Hematopoietic multipotent progenitor cell treated with erythropoietin and hydrocortisone succinate and interleukin-3 and kit ligand, for 4 days (in vitro differentiated cells): ENCODE data around the gene RRAS2.
"Not testable (repeated sequence)": the region's sequence is repeated elsewhere in the genome, so short reads cannot be mapped to it uniquely, and the experiment has no call there.

Experiments used
- DNase-seq: peaks from one replicate; pipeline ENCODE4 v3.0.0-alpha.2; 2015

RRAS2 gene

DNA sequence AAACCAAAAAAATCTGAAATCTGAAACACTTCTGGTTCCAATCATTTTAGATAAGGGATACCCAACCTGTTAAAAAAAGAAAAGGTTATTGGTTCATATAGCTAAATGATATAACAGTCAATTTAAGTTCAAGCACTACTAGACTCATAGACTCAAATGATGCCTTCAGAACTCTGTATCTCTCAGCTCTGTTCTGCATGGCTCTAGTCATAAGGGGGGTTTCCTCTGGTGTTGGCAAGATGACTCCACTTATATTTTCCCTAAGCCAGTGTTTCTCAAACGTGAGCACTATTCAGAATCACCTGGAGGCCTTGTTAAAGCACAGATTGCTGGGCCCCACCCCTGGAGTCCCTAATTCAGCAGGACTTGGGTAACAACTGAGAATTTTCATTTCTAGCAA is 11.5 kb upstream of the RRAS2 start:
- DNase-seq, result no peak

DNA sequence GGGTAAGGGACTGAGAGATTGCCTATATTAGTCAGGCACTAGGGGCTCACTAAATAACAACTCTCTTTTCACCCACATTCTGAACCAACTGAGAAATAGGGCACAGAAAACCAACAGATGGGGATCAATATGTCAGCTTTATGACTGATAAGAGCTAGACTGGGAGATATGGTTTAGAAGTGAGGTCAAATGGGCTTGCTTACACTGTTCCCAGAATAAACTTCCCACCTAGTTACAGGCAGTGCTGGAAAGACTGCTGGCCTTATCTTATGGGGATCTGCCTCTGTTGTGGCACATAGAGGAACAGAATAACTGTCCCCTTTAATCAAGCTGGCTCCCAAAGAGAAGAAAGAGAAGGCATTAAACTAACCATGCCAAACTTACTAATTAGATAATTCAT is 10.6 kb upstream of the RRAS2 start:
- no peak for DNase-seq

DNA sequence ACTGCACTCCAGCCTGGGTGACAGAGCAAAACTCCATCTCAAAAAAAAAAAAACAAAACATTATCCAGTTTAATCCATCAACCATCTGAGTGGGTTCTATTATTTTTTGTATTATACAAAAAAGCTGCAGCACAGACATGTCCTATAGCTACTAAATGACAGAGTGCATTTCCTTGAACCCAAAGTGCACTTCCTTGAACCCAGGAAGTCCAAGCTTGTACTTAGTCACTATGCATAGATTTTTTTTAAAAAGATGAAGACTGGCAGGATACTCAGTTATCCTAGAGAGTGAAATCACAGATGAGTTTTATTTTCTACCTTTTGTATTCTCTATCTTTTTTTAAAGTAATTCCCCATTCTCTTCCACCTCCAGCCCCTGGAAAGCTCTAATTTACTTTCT is 8.0 kb upstream of the RRAS2 start:
- no peak for DNase-seq

DNA sequence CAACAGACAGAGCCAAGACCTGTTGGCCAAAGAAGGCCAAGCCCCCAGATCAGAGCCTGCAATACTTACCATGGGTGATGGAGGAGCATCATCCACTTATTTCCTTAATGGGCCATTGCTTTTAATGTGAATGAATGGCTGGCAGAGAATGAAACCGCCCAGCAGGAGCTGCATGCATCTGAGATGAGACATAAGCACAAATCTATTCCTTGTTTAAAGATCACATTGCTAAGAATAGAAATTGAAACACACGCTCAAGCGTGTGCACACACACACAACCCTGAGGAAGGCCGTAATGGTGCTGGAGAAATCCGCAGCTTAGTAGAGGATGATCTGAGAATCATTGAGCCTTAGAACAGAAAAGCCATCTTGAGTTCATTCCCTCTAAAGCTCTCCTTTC is 5.3 kb upstream of the RRAS2 start:
- DNase-seq, result no peak

DNA sequence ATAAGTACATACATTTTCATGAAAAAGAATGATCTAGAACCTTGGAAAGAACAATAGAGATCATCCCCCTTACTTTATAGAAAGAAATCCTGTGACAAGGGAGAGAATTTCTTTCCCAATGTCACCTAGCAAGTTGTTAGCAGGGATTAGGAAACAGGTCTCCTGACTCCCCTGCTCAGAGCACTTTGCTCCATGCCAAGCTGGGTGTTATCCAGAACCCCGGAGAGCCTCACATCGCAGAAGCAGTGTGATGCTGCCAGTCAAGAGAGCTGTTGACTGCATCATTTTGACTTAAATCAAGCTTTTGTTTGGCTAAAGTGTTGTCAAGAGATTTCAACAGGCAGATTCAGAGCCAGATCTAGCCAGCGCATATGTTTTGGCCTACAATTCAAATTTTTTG is 3.6 kb upstream of the RRAS2 start:
- DNase-seq, result no peak

DNA sequence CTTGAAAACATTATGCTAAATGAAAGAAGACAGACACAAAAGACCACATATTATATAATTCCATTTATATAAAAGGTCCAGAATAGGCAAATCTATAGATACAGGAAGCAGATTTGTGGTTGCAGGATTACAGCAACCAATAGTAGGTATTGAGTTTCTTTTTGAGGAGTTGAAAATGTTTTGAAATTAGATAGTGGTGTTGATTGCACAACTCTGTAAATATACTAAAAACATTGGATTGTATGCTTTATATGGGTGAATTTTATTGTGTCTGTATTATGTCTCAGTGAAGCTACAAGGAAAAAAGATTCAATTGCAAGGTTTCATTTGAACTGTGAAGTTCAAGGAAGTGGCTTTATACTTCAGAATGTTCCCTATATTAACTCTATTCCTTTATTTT is 3.0 kb upstream of the RRAS2 start:
- peak; percentile 18 for DNase-seq

DNA sequence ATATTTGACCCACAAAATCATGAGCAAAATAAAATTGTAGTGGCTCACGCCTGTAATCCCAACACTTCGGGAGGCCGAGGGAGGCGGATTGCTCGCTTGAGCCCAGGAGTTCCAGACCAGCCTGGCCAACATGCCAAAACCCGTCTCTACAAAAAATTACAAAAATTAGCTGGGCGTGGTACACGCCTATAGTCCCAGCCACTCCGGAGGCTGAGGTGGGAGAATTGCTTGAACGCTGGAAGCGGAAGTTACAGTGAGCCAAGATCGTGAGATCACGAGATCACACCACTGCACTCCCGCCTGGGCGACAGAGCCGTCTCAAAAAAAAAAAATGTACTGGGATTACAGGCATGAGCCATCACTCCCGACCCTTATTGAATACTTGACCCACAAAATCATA is 2.0 kb upstream of the RRAS2 start:
- DNase-seq, result no peak

DNA sequence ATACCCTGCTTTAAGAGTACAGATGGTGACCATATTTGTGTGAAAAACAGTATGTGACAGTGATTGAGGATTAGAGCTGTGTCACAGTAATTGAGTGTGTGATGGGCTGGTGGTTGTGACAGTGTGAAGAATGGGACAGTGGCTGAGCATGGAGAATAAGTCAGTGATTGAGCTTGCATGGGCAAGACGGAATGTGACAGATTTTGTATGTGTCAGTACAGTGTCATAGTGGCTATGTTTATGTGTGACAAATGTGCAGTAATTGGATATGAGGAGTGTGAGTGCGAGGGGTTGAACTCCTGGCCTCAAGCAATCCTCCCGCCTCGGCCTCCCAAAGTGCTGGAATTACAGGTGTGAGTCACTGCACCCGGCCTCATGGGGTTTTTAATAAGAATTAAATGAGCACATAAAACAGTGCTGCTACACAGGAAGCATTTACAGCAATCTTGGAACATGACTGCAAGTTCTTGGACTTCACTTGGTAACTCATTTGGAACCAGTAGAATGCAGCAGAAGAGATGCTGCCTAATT is 583 bp upstream of the RRAS2 start:
- DNase-seq, result no peak

DNA sequence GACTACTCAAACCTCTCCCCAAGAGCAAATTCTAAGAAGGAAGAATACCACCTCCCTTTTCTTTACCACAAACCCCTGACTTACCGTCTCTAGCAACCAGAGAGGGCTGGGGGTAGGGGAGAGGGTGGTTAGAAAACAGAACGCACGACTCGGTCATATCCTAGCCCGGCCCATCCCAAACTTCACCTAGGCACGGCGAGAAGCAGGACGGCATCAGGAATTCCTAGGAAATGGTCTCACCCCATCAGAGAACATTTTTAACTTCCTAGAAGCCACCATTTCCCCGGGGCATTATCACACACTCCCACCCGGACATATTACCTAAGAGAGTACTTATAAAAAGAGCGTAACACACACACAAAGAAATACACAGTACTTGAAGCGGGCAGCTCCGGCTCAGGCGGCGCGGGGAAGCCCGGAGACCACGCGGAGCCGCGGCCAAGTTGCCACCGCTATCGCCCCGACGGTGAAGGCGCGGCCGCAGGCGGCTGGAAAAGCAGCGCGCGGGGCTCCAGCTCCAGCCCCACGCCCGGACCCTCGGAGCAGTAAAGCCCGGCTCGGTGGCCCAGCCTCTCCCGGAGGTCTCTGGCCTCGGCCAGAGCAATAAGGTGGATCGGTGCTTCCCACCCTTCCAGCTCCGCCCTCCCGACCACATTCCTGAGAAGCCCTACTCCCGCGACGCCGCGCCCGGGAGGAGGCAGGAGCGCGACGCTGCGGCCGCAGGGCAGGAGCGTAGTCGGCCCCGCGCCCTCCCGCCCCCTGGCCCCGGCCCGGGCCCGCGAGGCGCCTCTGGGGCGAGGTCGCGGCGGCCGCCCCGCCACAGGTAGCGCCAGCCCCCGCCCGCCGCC is 878 bp downstream of the RRAS2 start:
- DNase-seq, result peak; percentile 50

DNA sequence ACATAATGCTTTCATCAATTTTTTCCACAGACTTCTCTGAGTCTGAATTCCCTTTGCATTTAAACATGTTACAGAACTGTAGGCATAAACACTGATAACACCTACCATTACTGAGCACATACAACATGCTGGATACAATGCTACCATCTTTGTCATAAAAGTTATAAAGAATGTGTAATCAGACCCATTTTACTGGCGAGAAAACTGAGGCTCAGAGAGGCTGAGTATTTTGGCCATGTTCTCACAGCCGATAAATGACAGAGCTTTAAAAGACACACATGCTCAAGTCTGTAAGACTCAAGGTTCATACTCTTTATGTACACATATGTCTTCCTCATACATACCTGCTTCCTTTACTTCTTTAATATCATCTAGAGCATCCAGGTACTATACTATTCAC is 2.6 kb downstream of the RRAS2 start:
- no peak for DNase-seq

DNA sequence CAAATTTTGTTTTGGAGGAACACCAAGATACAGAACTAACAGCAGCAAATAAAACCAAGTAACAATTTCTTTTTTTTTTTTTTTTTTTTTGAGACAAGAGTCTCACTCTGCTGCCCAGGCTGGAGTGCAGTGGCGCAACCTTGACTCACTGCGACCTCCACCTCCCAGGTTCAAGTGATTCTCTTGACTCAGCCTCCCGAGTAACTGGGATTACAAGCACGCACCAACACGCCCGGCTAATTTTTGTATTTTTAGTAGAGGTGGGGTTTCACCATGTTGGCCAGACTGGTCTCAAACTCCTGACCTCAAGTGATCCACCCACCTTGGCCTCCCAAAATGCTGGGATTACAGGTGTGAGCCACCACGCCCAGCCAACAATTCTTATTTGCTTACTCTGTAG is 4.4 kb downstream of the RRAS2 start:
- DNase-seq, result not testable (repeated sequence)

DNA sequence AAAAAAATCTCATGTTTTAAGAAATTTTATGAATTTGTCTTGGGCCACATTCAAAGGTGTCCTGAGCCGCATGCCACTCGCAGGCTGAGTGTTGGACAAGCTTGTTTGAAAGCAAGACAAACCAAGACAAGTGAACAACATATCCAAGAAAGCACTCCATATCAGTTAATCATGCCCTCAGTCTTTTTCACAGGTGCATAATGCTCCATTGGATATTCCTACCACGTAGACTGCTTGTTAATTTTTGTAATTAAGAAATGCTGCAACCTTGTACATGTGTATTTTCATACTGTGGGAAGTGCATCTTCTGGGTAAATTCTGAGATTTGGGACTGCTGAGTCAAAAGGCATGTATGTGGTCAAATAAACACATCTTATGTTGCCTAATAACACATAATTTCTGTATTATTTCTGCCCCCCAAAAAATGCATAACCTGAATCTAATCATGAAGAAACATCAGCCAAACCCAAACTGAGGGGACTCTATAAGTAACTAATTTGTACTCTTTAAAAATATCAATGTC is 8.2 kb downstream of the RRAS2 start:
- no peak for DNase-seq

DNA sequence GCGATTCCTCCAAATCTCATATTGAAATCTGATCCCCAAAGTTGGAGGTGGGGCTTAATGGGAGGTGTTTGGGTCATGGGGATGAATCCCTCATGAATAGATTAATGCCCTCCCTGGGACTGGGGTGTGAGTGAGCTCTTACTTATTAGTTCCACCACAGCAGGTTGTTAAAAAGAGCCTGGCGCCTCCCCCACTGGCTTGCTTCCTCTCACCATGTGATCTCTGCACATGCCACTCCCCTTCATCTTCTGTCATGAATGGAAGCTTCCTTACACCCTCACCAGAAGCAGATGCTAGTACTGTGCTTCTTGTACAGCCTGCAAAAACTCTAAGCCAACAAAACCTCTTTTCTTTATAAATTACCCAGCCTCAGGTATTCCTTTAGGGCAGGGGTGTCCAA is 8.8 kb downstream of the RRAS2 start:
- peak; percentile 20 for DNase-seq

DNA sequence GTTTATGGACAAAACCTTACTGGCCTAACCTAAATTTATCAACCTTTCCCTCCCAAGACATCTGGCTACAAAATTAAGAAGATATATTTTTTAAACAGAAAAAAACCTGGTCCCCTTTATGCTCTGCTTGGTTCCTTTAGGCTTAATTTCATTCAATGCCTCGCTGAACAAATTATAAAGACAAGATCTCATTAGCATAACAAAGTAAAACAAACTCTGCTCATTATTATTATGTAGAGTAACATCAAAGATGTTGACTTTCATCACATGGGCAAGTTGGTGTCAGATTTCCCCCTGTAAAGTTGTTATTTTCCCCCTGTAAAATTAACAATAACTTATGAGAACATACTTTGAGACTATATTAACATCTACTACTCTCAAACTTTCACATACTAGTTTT is 11.0 kb downstream of the RRAS2 start:
- DNase-seq, result no peak

DNA sequence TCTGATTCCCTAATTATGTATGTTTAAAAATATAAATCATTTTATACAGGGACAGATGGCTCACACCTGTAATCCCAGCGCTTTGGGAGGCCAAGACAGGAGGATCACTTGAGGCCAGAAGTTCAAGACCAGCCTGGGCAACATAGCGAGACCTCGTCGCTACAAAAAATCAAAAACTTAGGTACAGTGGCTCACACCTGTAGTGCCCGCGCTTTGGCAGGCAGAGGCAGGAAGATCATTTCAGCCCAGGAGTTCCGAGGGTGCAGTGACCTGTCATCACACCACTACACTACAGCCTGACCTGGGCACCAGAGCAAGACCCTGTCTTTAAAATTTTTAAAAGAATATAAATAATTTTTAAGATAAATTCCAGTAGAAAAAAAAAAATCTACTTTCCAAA is 11.5 kb downstream of the RRAS2 start:
- no peak for DNase-seq

DNA sequence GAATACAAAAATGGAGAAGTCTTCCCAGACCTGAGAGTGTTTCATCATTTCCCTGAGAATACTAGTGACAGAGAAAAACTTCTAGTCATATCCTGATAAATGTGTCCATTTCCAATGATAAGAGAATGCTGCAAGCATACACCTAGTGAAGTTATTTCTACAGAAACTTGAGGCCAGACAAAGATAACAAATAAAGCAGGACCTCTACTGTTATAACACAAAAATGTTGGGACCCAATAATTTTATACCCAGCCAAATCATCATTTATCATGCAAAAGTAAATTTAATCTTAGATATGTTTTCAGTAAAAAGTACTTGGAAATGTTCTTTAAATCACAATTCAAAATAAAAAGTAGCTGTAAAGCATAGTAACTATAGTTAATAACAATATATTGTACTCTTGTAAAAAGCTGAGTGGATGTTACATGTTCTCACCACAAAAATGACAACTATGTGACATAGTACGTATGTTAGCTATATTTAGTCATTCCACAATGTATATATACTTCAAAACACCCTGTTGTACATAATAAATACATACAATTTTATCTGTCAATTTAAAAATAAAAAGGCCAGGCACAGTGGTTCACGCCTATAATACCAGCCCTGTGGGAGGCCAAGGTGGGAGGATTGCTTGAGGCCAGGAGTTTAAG is 12.6 kb downstream of the RRAS2 start:
- no peak for DNase-seq

DNA sequence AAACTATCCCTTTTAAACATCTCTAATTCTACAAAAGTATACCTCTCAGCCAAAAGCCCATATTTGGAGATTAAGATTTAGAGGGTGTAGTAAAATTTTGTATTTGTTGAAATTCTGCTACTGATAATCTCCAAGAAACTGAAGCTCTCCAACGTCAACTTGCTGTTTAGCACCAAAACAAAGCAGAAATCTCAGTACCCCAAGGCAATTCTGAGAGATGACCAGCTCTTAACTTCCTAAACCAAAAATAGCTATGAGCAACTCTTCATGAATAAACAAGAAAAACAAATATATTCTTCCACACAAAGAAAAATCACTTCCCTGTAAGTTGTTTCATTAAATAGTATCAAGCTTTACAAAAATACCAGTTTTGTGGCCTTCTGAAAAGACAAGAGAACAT is 13.3 kb downstream of the RRAS2 start:
- no peak for DNase-seq

DNA sequence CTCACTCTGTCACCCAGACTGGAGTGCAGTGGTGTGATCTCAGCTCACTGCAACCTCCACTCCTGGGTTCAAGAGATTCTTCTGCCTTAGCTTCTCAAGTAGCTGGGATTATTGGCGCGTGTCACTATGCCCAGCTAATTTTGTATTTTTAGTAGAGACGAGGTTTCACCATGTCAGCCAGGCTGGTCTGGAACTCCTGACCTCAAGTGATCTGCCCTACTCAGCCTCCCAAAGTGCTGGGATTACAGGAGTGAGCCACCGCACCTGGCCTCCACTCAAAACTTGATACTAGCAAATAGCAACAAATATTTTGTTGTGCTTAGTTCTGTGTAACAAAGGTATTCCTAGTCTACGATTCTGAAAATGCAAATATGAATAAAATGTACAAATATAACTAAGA is 14.0 kb downstream of the RRAS2 start:
- not testable (repeated sequence) for DNase-seq

DNA sequence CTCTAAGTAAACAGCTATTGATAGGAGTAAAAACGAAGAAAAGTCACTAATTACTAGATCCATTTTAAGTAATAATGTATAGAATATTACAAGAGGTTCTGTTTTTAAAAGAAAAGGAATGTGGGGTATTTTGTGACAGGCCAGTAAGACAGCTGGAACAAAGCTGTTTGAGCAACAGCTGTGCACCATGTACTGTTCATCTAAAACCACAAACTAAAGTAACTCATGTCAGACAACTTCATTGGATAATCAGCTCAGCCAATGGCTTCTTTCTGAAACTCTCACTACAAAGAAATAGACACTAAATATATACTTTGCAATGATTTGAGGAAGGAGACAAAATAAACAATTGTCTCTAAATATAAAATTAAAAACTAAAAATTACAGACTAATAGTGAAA is 16.1 kb downstream of the RRAS2 start:
- peak; percentile 34 for DNase-seq

DNA sequence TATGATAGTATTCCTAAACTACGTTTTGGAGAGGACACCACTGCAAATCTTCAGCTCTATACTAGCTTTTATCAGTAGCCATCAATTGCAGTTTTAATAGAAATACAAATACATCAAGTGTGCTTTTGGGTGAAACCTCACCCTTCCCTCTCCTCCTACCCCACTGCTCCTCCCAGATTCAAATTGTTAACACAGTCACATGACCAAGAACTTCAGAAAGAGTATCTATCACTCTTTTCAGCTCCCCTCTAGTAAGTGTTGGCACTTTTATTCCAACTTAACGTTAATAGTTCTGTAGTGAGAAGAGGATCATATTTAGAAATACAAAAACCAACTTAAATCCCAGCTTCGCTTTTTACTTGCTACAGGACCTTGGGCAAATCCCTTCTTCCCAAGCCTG is 17.0 kb downstream of the RRAS2 start:
- no peak for DNase-seq

DNA sequence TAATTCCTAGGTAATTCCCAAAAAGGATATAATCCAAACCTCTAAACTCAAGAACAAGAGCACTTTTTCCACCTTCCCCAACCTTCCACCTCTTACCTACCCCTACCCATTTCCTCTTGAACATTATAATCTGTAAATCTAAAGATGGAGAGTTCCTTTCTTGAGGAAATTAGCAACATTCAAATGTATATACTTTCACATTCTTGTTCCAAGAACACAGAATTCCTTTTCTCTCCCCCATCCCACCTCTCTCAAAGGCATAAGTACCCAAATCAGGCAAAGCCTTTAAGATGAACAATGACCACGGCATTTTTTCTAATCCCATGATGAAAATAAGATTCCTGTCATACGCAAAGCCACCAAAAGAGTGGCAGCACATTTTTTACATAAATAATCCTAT is 18.3 kb downstream of the RRAS2 start:
- DNase-seq, result no peak

DNA sequence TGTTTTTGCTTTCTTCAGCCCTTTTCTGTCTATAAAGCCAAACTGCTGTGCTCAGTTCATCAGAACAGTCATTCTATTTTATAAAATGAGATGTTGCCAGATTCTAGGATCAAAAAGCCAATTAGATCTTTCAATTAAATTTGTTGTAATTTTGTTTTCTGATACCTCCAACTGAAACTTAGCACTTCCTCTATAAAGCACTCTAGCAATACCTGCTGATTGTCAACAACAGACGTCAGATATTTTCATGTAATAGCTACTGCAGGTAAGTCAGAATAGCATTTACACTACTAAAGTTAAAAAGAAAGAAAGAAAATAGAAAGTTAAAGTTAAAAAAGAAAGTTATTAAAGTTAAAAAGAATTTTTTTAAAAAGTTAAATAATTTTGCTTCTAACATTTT is 19.6 kb downstream of the RRAS2 start:
- no peak for DNase-seq

DNA sequence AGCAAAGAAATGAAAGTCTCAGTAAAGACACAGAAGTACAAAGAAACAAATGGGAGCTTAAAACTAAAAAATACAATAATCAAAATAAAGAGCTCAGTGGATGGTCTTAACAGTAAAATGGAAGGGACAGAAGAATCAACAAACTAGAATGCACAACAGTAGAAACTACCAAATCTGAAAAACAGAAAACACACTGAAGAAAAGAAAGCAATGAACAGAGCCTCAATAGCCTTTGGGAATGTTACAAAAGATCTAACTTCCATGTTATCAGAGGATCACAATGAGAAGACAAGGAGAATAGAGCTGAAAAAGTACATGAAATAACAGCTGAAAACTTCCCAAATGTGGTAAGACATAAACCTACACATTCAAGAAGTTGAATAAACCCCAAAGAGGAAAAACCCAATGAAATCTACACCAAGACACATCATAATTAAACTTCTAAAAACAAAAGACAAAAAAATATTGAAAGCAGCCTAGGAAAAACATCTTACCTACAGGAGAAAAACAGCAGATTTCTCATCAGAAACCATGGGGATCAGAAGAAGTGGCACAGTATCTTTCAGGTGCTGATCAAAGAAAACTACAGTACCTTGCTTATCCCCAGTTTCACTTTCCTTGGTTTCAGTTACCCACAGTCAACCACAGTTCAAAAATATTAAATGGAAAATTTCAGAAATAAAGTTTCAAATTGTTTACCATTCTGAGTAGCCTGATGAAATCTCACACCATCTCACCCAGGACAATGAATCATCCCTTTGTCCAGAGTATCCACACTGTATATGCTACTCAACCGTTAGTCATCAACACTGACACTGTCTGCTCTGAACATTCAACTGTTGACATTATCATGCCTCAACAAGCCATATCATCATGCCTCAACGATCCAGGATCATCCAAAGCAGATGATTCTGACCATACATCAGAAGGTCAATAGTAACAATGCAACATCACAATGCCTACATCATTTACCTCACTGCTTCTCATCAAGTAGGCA is 22.2 kb downstream of the RRAS2 start:
- DNase-seq, result no peak
